Stimulated activated naive CD4-positive, alpha-beta T cell (primary cell): ENCODE results near the gene LPXN.

Experiments
- DNase-seq, 6 experiments: peaks; one replicate each; lab custom pipeline; 2025; lab: John Stamatoyannopoulos, UW

The LPXN gene

DNA sequence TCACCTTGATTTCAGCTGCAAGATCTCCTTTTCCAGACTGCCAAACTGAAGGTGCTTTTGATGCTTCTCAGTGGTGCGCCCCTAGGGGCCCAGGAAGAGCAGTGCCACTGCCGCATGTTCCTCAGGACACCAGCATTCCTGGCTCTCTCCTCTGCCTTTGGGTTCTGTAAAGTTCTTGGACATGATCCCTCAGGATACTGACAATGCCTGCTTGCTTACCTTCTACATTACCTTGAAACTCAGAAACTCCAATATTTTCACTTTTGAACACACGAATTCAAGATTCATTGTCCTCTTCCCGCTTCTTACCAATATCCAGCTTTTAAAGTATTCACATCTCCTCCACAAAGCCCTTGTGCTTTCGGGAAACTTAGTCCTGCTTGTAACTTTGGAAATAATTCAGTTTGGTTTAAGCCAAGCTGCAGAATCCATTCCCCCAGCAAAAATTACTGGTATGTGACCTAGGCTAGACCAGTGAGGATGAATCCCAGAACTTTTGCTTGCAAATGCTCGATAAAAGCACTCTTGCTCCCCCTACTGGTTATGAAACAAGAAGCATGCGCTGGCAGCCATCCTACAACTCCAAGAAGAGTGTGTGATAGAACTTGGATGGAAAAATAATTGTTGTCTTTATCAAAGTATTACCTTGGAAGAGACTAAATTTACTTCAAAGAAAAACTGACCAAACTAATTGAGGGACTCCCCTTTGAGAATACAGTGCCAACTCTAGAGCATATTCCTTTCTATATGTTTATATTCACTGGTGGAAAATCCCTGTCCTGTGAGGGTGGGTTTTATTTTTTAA lies 51.2 kb downstream of the LPXN start:
- DNase-seq, result peak; percentile 11 to 79 (median 48)

DNA sequence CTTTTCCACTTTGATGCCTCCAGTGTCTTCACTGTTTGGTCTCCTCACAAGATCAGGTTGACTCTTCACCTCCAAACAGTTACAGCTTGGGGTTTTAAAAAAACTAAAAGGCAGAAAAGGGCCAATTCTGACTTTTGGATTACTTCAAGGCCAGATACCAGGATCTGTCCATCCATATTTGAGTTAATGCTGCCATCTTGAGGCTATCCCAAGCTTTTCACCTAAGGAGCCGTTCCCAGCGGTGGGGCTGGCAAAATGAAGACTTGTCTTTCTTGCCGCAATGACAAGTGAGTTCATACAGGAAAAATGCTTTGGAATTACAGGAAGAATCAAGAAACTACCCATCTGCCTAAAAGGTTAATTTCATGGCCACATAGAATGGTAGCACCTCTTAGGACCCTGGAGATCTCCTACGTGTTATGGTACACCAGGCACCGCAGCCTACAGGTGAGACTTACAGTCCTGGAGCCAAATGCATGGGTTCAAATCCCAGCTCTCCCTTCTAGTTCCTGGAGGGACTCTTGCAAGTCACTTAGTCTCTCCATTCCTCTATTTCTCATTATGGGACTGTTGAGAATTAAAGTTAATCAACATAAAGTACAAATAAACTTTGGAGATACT lies 61.8 kb downstream of the LPXN start:
- peak in 2 of 6 experiments; percentile 6 to 14 for DNase-seq

DNA sequence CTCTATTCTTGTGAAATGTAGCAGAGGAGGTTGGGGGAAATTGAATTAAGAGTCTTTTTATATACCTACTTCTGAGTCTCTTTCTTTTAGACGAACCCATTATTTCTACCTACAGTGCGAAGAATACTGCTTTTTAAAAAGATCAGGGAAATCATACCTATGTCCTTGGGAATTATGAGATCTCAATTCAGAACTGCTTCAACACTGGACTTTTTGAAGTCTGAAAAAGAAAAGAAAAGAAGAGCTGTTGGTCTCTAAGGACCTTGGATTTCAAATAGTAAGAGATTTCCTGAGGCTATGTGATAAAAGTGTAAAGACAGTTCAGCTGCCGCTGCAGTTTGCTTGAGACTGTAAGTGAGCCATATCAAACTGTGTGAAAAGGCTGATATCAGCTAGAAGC lies 64.0 kb downstream of the LPXN start:
- DNase-seq, result no peak

- no peak for DNase-seq
Observed at GRCh38 chr11:58509748-58510147, 65.9 kb downstream of the LPXN start.

DNA sequence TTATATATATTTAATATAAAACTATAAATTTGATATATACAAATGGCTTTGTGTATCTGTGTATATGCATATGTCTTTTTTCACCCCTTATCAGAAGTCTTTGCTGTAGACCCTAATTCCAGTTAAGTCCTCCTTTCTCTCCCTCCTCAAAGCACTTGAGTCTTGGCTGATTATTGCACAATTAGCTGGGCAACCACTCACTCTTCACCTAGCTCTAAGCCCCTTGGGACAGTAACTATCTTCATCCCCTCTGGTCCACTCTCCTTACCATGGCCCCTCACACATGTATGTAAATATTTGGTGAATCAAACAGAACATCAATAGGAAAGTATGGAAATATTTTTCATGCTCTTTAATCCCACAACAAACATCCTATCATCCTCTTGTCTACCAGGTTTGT lies 66.8 kb downstream of the LPXN start:
- DNase-seq, result no peak

GRCh38 chr11:58508005-58508404 lies 67.7 kb downstream of the LPXN start, which contains the start of gene OR5B21:
Gene OR5B21 (minus strand): TSS chr11:58508105. CDS start chr11:58508105, 0 bp downstream.
- no peak for DNase-seq

GRCh38 chr11:58507355-58507754 lies 68.3 kb downstream of the LPXN start:
- no peak for DNase-seq

DNA sequence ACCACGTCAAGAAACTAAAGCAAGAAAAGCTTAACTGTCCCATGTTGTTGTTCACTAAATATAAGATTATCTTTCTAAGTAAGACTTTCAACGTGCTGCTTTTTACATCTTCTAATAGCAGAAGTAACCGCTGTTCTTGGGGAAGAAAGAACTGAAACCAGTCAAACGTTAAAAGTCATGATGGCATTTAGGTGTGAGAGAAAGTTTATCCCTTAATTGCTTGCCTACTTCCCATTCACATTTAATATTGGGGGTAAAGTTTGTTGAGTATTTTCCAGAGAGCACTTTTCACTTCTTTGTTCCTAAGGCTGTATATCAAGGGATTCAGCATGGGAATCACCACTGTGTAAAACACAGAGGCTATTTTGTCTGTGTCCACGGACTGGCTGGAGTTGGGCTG lies 68.7 kb downstream of the LPXN start:
- no peak for DNase-seq

DNA sequence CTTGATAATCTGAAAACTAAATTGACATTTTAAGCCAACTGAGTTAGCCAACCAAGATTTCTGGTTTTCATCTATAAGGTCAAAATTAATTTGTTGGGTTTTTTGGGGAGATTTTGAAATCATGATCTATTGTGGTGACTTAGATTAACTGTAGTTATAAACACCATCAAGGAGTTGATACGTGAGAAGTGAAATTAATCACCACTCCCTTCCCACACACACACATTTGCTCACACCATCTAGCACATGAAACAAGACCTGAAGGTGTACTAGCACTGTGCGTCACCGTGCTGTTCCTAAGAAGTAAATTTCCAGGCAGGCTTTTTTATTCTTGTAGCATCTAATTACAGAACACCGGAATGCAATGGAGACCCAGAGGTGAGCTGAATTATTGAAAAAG lies 69.8 kb downstream of the LPXN start:
- no peak for DNase-seq

- no peak for DNase-seq
Observed at GRCh38 chr11:58504232-58504631, 71.4 kb downstream of the LPXN start.

- no peak for DNase-seq
Observed at GRCh38 chr11:58503361-58503856, 72.2 kb downstream of the LPXN start.

DNA sequence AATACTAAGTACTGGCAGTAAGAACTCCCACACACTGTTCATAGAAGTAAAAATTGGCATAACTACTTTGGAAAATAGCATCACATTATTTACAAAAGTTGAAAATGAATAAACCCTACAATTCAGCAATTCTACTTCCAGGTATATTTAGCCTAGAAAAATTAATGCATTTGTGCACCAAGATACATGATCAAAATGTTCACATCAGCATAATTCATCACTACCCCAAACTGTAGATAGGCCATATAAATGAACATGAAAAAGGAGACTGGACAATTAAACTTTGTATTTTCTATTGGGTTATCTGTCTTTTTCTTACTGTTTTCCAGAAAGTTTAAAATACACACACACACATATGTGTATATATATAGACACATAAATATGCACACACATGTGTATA lies 73.7 kb downstream of the LPXN start:
- DNase-seq, result no peak

- DNase-seq, result no peak
Observed at GRCh38 chr11:58498464-58498863, 77.2 kb downstream of the LPXN start.

DNA sequence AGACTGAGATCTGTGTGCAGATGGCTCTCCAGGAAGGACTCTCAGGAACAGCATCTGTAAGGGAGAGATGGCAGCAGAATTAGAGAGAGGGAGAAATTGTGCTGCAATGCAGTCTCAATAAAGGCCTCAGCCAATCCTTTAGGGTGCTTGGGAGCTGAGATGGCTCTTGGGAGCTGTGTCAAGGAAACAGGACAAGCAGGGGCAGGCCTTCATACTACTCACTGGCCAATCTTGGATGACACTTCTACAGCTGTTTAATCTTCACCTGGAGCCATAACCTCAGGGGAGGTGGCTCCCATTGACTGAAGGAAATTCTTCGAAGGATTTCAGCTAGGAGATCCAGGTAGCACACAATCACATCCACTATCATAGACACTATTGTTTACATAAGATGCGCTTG lies 77.7 kb downstream of the LPXN start:
- DNase-seq, result no peak

DNA sequence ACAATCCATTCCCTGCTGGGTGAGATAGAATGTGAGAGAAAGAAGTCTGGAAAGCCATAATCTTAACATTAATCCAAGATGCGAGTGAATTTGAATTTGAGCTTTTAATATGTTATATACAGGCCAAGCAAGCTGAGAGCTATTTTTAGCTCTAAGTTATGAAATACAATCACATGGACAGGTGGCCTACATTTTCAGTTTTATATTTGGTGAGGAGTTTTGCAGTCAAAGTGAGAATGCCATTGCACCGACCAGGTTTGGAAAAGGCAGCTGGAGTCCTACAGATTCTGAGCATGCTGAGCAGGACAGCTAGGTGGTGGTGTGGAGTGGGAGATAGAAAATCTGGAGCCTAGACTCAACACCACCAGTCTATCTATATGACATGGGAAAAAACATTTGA lies 79.8 kb downstream of the LPXN start:
- no peak for DNase-seq

GRCh38 chr11:58494101-58494500 lies 81.6 kb downstream of the LPXN start:
- DNase-seq, result no peak

GRCh38 chr11:58493676-58494075 lies 82.0 kb downstream of the LPXN start:
- no peak for DNase-seq

DNA sequence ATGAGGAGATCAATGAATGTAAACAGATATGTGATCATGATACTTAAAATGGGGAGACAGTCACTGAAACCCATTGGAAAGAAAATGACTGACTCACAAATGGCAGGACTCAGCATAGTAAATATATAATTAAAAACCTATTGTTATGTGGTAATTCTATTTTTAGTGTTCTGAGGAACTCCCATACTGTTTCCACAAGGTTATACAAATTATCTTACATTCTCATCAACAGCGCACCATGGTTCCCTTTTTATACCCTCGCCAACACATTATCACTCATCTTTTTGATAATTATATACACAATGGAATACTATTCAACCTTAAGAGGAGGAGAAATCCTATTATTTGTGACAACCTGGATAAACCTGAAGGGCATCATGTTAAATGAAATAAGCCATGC lies 84.8 kb downstream of the LPXN start:
- DNase-seq, result no peak

DNA sequence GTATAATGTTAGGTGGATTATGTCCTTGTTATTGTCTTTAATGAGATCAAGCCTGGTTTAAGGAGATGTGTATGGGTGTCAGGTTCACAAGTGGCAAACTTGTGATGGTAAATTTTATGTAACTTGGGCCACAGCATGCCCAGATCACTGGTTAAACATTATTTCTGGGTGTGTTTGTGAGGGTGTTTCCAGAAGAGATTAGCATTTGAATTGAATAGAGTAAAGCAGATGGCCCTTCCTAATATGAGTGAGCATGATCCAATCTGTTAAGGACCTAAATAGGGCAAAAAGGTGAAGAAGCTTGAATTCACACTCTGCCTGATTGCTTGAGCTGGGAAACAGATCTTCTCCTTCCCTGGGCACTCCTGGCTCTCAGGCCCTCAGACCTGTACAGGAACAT lies 88.5 kb downstream of the LPXN start:
- DNase-seq, result no peak

GRCh38 chr11:58485961-58486360 lies 89.7 kb downstream of the LPXN start:
- DNase-seq, result no peak
